ENCODE measurements around the gene TMEM125. TPM values are rescaled to one million over a fixed set of nuclear protein-coding genes. Genes with fewer than 3 reads are reported as not detected.

Gene TMEM125
- total RNA-seq, 1 experiment from 2014 or later: not detected

GRCh38 chr1:43309405-43310025 is 39.7 kb downstream of the TMEM125 start:
- ChIA-PET POLR2A (no interaction called here), CTCF (no interaction called here)
- intact Hi-C loops (cut with micrococcal nuclease; ENCODE audit: unreplicated experiment) (no loop called here), in situ Hi-C loops (cut with HindIII; ENCODE audit: low pct_unique_long_range_greater_than_20kb, low sequenced_read_pairs) (no loop called here)
- Histone ChIP-seq H3K4me3 (ENCODE audit: low read depth in 2 of 2, low read length in 2 of 2) (no peak overlapping the region), H3K27ac (ENCODE audit: low read length) (no peak overlapping the region), H3K9me3 (ENCODE audit: control insufficient read depth, insufficient read depth, low read depth, low read length) (no peaks in the 10 kb centered on the region), H3K4me1 (ENCODE audit: control insufficient read depth, insufficient read depth, low read length) (no peaks in the 10 kb centered on the region), H3K36me3 (ENCODE audit: control insufficient read depth, insufficient read depth, low read length) (no peaks in the 10 kb centered on the region), H3K27me3 (ENCODE audit: control insufficient read depth, insufficient read depth, low read length) (no peaks in the 10 kb centered on the region)
- no peak for ATAC-seq
- no peak for DNase-seq (ENCODE audit: low read depth, low spot score)
- BruUV-seq (replicated peaks): no TSS peak
- TF ChIP-seq, protein P1, sequence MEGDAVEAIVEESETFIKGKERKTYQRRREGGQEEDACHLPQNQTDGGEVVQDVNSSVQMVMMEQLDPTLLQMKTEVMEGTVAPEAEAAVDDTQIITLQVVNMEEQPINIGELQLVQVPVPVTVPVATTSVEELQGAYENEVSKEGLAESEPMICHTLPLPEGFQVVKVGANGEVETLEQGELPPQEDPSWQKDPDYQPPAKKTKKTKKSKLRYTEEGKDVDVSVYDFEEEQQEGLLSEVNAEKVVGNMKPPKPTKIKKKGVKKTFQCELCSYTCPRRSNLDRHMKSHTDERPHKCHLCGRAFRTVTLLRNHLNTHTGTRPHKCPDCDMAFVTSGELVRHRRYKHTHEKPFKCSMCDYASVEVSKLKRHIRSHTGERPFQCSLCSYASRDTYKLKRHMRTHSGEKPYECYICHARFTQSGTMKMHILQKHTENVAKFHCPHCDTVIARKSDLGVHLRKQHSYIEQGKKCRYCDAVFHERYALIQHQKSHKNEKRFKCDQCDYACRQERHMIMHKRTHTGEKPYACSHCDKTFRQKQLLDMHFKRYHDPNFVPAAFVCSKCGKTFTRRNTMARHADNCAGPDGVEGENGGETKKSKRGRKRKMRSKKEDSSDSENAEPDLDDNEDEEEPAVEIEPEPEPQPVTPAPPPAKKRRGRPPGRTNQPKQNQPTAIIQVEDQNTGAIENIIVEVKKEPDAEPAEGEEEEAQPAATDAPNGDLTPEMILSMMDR (IDR thresholded peaks at IDR 0.05): no peak
- TF ChIP-seq REST (IDR thresholded peaks at IDR 0.05; ENCODE audit: insufficient read depth in 1 of 2, low read depth in 2 of 2, low read length in 1 of 2): no peak
- no peak for TF ChIP-seq TCF7L2 (IDR thresholded peaks at IDR 0.05; ENCODE audit: low read depth, low read length)
- TF ChIP-seq POLR2AphosphoS5 (IDR thresholded peaks at IDR 0.05; ENCODE audit: low read depth, low read length): no peak
- TF ChIP-seq SIN3A (IDR thresholded peaks at IDR 0.05; ENCODE audit: borderline replicate concordance, insufficient read depth, low read depth, low read length): no peak

- intact Hi-C loops (cut with micrococcal nuclease; ENCODE audit: unreplicated experiment): no loop called here
- TF ChIP-seq, protein P1 (IDR thresholded peaks at IDR 0.05): no peak
- TF ChIP-seq SIN3A (IDR thresholded peaks at IDR 0.05; ENCODE audit: borderline replicate concordance, insufficient read depth, low read depth, low read length): no peak
- no peak for TF ChIP-seq REST (IDR thresholded peaks at IDR 0.05; ENCODE audit: insufficient read depth in 1 of 2, low read depth in 2 of 2, low read length in 1 of 2)
- TF ChIP-seq POLR2AphosphoS5 (IDR thresholded peaks at IDR 0.05; ENCODE audit: low read depth, low read length): no peak
- no peak for TF ChIP-seq TCF7L2 (IDR thresholded peaks at IDR 0.05; ENCODE audit: low read depth, low read length)
- Histone ChIP-seq H3K36me3 (ENCODE audit: control insufficient read depth, insufficient read depth, low read length) (no peaks in the 10 kb centered on the region), H3K27me3 (ENCODE audit: control insufficient read depth, insufficient read depth, low read length) (no peaks in the 10 kb centered on the region), H3K4me1 (ENCODE audit: control insufficient read depth, insufficient read depth, low read length) (no peaks in the 10 kb centered on the region), H3K4me3 (ENCODE audit: low read depth in 2 of 2, low read length in 2 of 2) (no peak overlapping the region), H3K27ac (ENCODE audit: low read length) (no peak overlapping the region), H3K9me3 (ENCODE audit: control insufficient read depth, insufficient read depth, low read depth, low read length) (no peaks in the 10 kb centered on the region)
- ATAC-seq (no peak), DNase-seq (ENCODE audit: low read depth, low spot score) (no peak)
- no TSS peak for BruUV-seq (replicated peaks)
- ChIA-PET CTCF (no interaction called here), POLR2A (no interaction called here)
- in situ Hi-C loops (cut with HindIII; ENCODE audit: low pct_unique_long_range_greater_than_20kb, low sequenced_read_pairs): no loop called here
Measured at GRCh38 chr1:43311521-43311920, 41.7 kb downstream of the TMEM125 start.
